HEK293 (cell line): ENCODE measurements around the gene LIX1L.

Experiments
- CTCF ChIA-PET: fragments of 350-600 bp; formaldehyde crosslinking; extraction: SDS; loops from one replicate; lab custom pipeline; 2021; ENCODE audit warnings: antibody characterized with exemption; lab: Yijun Ruan, JAX
- POLR2A ChIA-PET: fragments of 300-600 bp; formaldehyde crosslinking; extraction: SDS; loops from one replicate; lab custom pipeline; 2020; ENCODE audit warnings: antibody characterized with exemption, inconsistent platforms; lab: Yijun Ruan, JAX
- H3K27ac ChIP-seq: fragments of 200-500 bp; sonication (Bioruptor generic); 2 replicates; pipeline ENCODE4 v1.5.1; 2014; ENCODE audit warnings: low read depth, low read length, control low read depth, inconsistent platforms; ENCODE audit errors: extremely low read depth
- H3K36me3 ChIP-seq, 2 experiments: fragments of 200-500 bp in 1 of 2; sonication (Bioruptor generic) in 1 of 2; 1 replicate in 1 of 2; 2 replicates in 1 of 2; pipeline ENCODE4 v1.5.1; 2014 to 2017; ENCODE audit warnings: inconsistent platforms in 2 of 2, low read length in 2 of 2; ENCODE audit not compliant: control insufficient read depth in 2 of 2, insufficient read depth in 1 of 2
- H3K4me1 ChIP-seq: fragments of 200-500 bp; sonication (Bioruptor generic); 2 replicates; pipeline ENCODE4 v1.5.1; 2014; ENCODE audit warnings: mild to moderate bottlenecking, low read length, inconsistent platforms; ENCODE audit not compliant: control insufficient read depth, insufficient read depth
- H3K4me3 ChIP-seq: 2 replicates; pipeline ENCODE4 v1.5.1; 2011; ENCODE audit warnings: low read depth, mild to moderate bottlenecking, control low read depth, low read length, moderate library complexity
- H3K9me3 ChIP-seq: fragments of 200-500 bp; sonication (Bioruptor generic); 2 replicates; pipeline ENCODE4 v1.5.1; 2014; ENCODE audit warnings: low read depth, low read length, inconsistent platforms; ENCODE audit not compliant: control insufficient read depth, insufficient read depth
- BCL11A ChIP-seq: fragments of 450-650 bp; formaldehyde crosslinking; IDR thresholded peaks from 2 replicates; pipeline ENCODE4 v1.5.1; 2016; ENCODE audit warnings: low read depth, missing biosample characterization, missing genetic modification characterization
- BCL6B ChIP-seq: fragments of 450-650 bp; formaldehyde crosslinking; IDR thresholded peaks from 2 replicates; pipeline ENCODE4 v1.5.1; 2017; ENCODE audit warnings: missing biosample characterization, missing genetic modification characterization
- CTCF ChIP-seq: fragments of 450-650 bp; formaldehyde crosslinking; IDR thresholded peaks from 2 replicates; pipeline ENCODE4 v1.5.1; 2016; ENCODE audit warnings: missing biosample characterization, missing genetic modification characterization
- MYNN ChIP-seq: fragments of 450-650 bp; formaldehyde crosslinking; IDR thresholded peaks from 2 replicates; pipeline ENCODE4 v1.5.1; 2016; ENCODE audit warnings: missing biosample characterization, missing genetic modification characterization, borderline replicate concordance
- TCF7L2 ChIP-seq: IDR thresholded peaks from 2 replicates; pipeline ENCODE4 v1.6.1; 2011; ENCODE audit warnings: low read depth, mild to moderate bottlenecking, inconsistent platforms, low read length, moderate library complexity, borderline replicate concordance
- ZBTB1 ChIP-seq: fragments of 450-650 bp; formaldehyde crosslinking; IDR thresholded peaks from 2 replicates; pipeline ENCODE4 v1.5.1; 2016; ENCODE audit warnings: missing biosample characterization, missing genetic modification characterization
- ZBTB8A ChIP-seq: fragments of 450-650 bp; formaldehyde crosslinking; IDR thresholded peaks from 2 replicates; pipeline ENCODE4 v1.5.1; 2016; ENCODE audit warnings: missing biosample characterization, missing genetic modification characterization
- ZEB2 ChIP-seq: fragments of 450-650 bp; formaldehyde crosslinking; IDR thresholded peaks from 2 replicates; pipeline ENCODE4 v1.5.1; 2016; ENCODE audit warnings: missing biosample characterization, missing genetic modification characterization
- ZNF112 ChIP-seq: fragments of 450-650 bp; formaldehyde crosslinking; IDR thresholded peaks from 2 replicates; pipeline ENCODE4 v1.5.0; 2017; ENCODE audit warnings: missing biosample characterization, missing genetic modification characterization
- ZNF211 ChIP-seq: fragments of 450-650 bp; formaldehyde crosslinking; IDR thresholded peaks from 2 replicates; pipeline ENCODE4 v1.5.1; 2016; ENCODE audit warnings: low read depth, missing biosample characterization, missing genetic modification characterization
- ZNF221 ChIP-seq: fragments of 450-650 bp; formaldehyde crosslinking; IDR thresholded peaks from 2 replicates; pipeline ENCODE4 v1.5.1; 2017; ENCODE audit warnings: missing biosample characterization, missing genetic modification characterization, borderline replicate concordance
- ZNF26 ChIP-seq: fragments of 450-650 bp; formaldehyde crosslinking; IDR thresholded peaks from 2 replicates; pipeline ENCODE4 v1.5.1; 2016; ENCODE audit warnings: missing biosample characterization, missing genetic modification characterization
- ZNF362 ChIP-seq: fragments of 450-650 bp; formaldehyde crosslinking; IDR thresholded peaks from 2 replicates; pipeline ENCODE4 v1.5.1; 2016; ENCODE audit warnings: missing biosample characterization, missing genetic modification characterization
- ZNF514 ChIP-seq: fragments of 450-650 bp; formaldehyde crosslinking; IDR thresholded peaks from 2 replicates; pipeline ENCODE4 v1.5.1; 2016; ENCODE audit warnings: missing biosample characterization, missing genetic modification characterization
- ZNF555 ChIP-seq: fragments of 450-650 bp; formaldehyde crosslinking; conservative IDR thresholded peaks from 2 replicates; pipeline ENCODE4 v1.5.1; 2017; ENCODE audit warnings: missing biosample characterization, mild to moderate bottlenecking, missing genetic modification characterization, inconsistent platforms
- ZNF629 ChIP-seq: fragments of 450-650 bp; formaldehyde crosslinking; IDR thresholded peaks from 2 replicates; pipeline ENCODE4 v1.5.1; 2017; ENCODE audit warnings: missing biosample characterization, missing genetic modification characterization
- ZNF658 ChIP-seq: fragments of 450-650 bp; formaldehyde crosslinking; IDR thresholded peaks from 2 replicates; pipeline ENCODE4; 2016; ENCODE audit warnings: missing biosample characterization, missing genetic modification characterization
- ZNF707 ChIP-seq: fragments of 450-650 bp; formaldehyde crosslinking; IDR thresholded peaks from 2 replicates; pipeline ENCODE4 v1.5.1; 2016; ENCODE audit warnings: missing biosample characterization, missing genetic modification characterization
- ZNF830 ChIP-seq: fragments of 450-650 bp; IDR thresholded peaks from 2 replicates; pipeline ENCODE4 v1.5.0; 2018; ENCODE audit warnings: missing biosample characterization, missing genetic modification characterization, low read depth, mild to moderate bottlenecking, moderate library complexity

LIX1L gene

DNA sequence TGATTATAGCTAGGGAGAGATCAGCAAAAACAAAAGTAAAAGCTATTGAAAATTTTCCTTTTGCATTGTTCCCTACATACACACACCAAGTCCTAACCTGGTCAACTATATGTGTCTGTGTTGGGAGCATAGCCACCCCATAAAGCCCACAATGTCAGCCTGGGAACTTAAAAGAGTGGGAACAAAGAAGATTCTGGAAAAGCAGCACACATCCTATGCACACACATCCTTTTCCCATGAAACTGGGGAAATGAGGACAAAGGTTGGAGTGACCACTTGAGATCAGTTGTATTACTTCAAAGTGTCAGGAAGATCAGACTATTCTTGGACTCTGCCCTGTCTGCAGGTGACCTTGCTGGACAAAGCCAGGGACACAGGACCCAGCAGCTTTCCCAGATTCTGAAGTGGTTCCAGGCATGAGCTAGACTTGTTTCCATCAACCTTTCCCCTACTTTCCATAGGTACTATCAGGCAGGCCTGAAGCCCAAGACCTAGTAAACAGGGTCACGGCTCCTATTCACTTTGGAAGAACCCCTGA is 22.7 kb upstream of the LIX1L start:
- no peak overlapping the region for H3K4me3 ChIP-seq
- no peaks in the 10 kb centered on the region for H3K9me3 ChIP-seq
- TF ChIP-seq ZBTB1 (tag by site-specific recombination) (no peak), ZNF707 (no peak), BCL6B (tag by site-specific recombination) (no peak), ZEB2 (tag by site-specific recombination) (no peak), ZNF221 (tag by site-specific recombination) (no peak), ZNF830 (no peak), TCF7L2 (no peak), ZNF514 (tag by site-specific recombination) (no peak), BCL11A (tag by site-specific recombination) (no peak), ZNF112 (no peak), ZNF555 (tag by site-specific recombination) (no peak), ZNF211 (tag by site-specific recombination) (no peak), ZNF658 (tag by site-specific recombination) (no peak), ZNF26 (tag by site-specific recombination) (no peak), ZBTB8A (tag by site-specific recombination) (no peak), CTCF (tag by site-specific recombination) (no peak), ZNF629 (tag by site-specific recombination) (no peak), MYNN (tag by site-specific recombination) (no peak), ZNF362 (tag by site-specific recombination) (no peak)
- ChIA-PET CTCF (interaction anchor here (1.0 to 6.8 kb wide), 5 partner anchors 14 to 89 kb away, joined by 3 to 227 read pairs (median 56); partner anchors contain the start of genes RBM8A and TXNIP), POLR2A (interaction anchor here (1.0 to 3.7 kb wide), 7 partner anchors 7 to 53 kb away, joined by 3 to 30 read pairs (median 11); partner anchors contain the start of genes ANKRD34A, LIX1L, POLR3GL and RBM8A)
- H3K4me1 ChIP-seq = peaks cover 6% of the 10 kb centered on the region
- H3K36me3 ChIP-seq = no peaks in the 10 kb centered on the region
- no peak overlapping the region for H3K27ac ChIP-seq
